Neural crest cell (in vitro differentiated cells): ENCODE measurements around the gene AQP12B. TPM values are rescaled to one million over a fixed set of nuclear protein-coding genes. Genes with fewer than 3 reads are reported as not detected.
"Not testable (repeated sequence)": the region's sequence is repeated elsewhere in the genome, so short reads cannot be mapped to it uniquely, and the experiment has no call there.

Experiments
- DNase-seq: peaks from one replicate; pipeline ENCODE4 v3.0.0; 2021; ENCODE audit warnings: low read depth, mixed read lengths, low spot score
- H3K27ac Mint-ChIP-seq: one replicate; pipeline ENCODE4 v1.8.0; 2021; ENCODE audit warnings: mild to moderate bottlenecking, mixed read lengths; ENCODE audit not compliant: unreplicated experiment
- H3K27me3 Mint-ChIP-seq: 2 replicates; pipeline ENCODE4 v1.8.0; 2021; ENCODE audit warnings: low read depth, mild to moderate bottlenecking, mixed read lengths
- H3K36me3 Mint-ChIP-seq: 2 replicates; pipeline ENCODE4 v1.8.0; 2021; ENCODE audit warnings: low read depth, mild to moderate bottlenecking, mixed read lengths
- H3K4me1 Mint-ChIP-seq: 2 replicates; pipeline ENCODE4 v1.8.0; 2021; ENCODE audit warnings: mixed read lengths
- H3K4me3 Mint-ChIP-seq: one replicate; pipeline ENCODE4 v1.8.0; 2021; ENCODE audit warnings: mild to moderate bottlenecking, mixed read lengths
- H3K9me3 Mint-ChIP-seq: 2 replicates; pipeline ENCODE4 v1.8.0; 2021; ENCODE audit warnings: mixed read lengths
- total RNA-seq: library from RNA; stranded (reverse); gene quantifications from 2 replicates; pipeline ENCODE4 v1.2.1, GENCODE V29; 2021
- TF ChIP-seq, protein P1 (sequence below): fragments of 200-600 bp; sonication (generic); conservative IDR thresholded peaks from 2 replicates; pipeline ENCODE4 v1.5.0; 2021; ENCODE audit warnings: antibody characterized with exemption, mild to moderate bottlenecking

AQP12B gene
- total RNA-seq, 1 donor from 2014 or later, result not detected

DNA sequence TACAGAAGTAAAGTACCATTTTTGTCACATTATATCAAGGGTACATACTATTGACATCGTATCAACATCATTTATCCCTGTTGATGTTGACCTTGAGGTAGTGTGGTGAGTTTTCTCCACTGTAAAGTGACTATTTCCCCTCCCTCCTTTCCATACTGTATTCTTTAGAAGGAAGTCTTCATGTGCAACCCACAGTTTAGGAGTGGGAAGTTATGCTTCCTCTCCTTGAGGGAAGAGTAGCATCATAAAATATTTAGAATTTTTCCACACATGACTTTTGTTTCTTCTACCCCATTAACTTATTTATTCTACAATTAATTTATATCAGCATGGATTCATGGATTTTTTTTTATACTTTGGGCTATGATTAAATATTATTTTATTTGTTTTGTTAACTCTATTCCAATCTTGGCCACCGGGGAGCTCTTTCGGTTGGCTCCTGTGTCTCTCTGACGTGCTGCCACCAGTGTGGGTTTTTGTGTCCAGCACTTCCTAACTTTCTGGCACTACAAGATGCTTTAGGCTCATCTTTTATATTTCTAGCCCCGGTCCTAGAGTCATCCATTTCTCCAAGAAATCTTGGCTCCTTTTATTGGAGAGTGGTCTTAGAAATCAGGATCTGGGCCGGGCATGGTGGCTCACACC, 19.0 kb downstream of the AQP12B start:
- Mint-ChIP-seq H3K9me3 (peaks cover 11% of the 10 kb centered on the region), H3K4me1 (no peaks in the 10 kb centered on the region), H3K27me3 (peaks cover 90% of the 10 kb centered on the region), H3K36me3 (no peaks in the 10 kb centered on the region), H3K27ac (no peak overlapping the region), H3K4me3 (no peak overlapping the region)
- no peak for DNase-seq
- TF ChIP-seq, protein P1, sequence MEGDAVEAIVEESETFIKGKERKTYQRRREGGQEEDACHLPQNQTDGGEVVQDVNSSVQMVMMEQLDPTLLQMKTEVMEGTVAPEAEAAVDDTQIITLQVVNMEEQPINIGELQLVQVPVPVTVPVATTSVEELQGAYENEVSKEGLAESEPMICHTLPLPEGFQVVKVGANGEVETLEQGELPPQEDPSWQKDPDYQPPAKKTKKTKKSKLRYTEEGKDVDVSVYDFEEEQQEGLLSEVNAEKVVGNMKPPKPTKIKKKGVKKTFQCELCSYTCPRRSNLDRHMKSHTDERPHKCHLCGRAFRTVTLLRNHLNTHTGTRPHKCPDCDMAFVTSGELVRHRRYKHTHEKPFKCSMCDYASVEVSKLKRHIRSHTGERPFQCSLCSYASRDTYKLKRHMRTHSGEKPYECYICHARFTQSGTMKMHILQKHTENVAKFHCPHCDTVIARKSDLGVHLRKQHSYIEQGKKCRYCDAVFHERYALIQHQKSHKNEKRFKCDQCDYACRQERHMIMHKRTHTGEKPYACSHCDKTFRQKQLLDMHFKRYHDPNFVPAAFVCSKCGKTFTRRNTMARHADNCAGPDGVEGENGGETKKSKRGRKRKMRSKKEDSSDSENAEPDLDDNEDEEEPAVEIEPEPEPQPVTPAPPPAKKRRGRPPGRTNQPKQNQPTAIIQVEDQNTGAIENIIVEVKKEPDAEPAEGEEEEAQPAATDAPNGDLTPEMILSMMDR, result peak; percentile 41

- Mint-ChIP-seq H3K4me3 (no peak overlapping the region), H3K4me1 (no peaks in the 10 kb centered on the region), H3K27me3 (peaks cover 90% of the 10 kb centered on the region), H3K27ac (no peak overlapping the region), H3K36me3 (no peaks in the 10 kb centered on the region), H3K9me3 (peaks cover 11% of the 10 kb centered on the region)
- TF ChIP-seq, protein P1, result no peak
- DNase-seq, result no peak
Observed at GRCh38 chr2:240662681-240663080, 20.0 kb downstream of the AQP12B start.

- H3K27ac Mint-ChIP-seq, H3K36me3 Mint-ChIP-seq, H3K4me1 Mint-ChIP-seq, DNase-seq, H3K9me3 Mint-ChIP-seq, H3K4me3 Mint-ChIP-seq: not testable (repeated sequence)
- H3K27me3 Mint-ChIP-seq, result peaks cover 88% of the 10 kb centered on the region
Observed at GRCh38 chr2:240659883-240660282, 22.8 kb downstream of the AQP12B start.

- Mint-ChIP-seq H3K27ac (no peak overlapping the region), H3K4me3 (no peak overlapping the region), H3K4me1 (no peaks in the 10 kb centered on the region), H3K36me3 (no peaks in the 10 kb centered on the region), H3K27me3 (peaks cover 81% of the 10 kb centered on the region), H3K9me3 (peaks cover 3% of the 10 kb centered on the region)
- DNase-seq, result no peak
- TF ChIP-seq, protein P1, result no peak
Observed at GRCh38 chr2:240655931-240656886, 26.5 kb downstream of the AQP12B start.

DNA sequence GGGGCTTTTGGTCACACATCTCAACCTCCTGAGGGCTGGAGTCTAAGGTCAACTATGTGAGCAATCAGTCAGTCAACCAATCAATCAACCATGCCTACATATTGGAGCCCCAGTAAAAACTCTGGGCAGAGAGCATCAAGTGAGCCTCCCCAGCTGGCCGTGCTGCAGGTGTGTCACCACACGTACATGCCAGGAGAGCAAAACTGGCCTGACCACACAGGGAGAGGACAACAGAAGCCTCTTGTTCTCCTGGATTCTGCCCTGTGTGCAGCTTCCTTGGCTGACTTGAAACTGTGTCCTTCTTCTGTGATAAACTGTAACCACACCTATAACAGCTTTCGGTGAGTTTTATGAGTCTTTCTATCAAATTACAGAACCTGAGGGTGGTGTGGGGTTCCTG, 31.5 kb downstream of the AQP12B start:
- Mint-ChIP-seq H3K4me1 (peaks cover 10% of the 10 kb centered on the region), H3K27me3 (peaks cover 45% of the 10 kb centered on the region), H3K4me3 (no peak overlapping the region), H3K27ac (no peak overlapping the region), H3K9me3 (peaks cover 6% of the 10 kb centered on the region), H3K36me3 (no peaks in the 10 kb centered on the region)
- DNase-seq, result no peak
- TF ChIP-seq, protein P1, result no peak
